OCI-LY1 (cell line): ENCODE measurements around the gene PDE9A.

Source experiments
- H2AFZ ChIP-seq: fragments of 200-600 bp; sonication (generic), shearing (Covaris generic); 2 replicates; pipeline ENCODE4 v1.6.0; 2014; ENCODE audit warnings: antibody characterized with exemption, mild to moderate bottlenecking, low read length
- H3F3A ChIP-seq: fragments of 200-600 bp; sonication (generic), shearing (Covaris generic); 2 replicates; pipeline ENCODE4 v1.6.0; 2014; ENCODE audit warnings: mild to moderate bottlenecking, antibody characterized with exemption, low read length, moderate library complexity; ENCODE audit not compliant: insufficient read depth
- H3K27ac ChIP-seq: fragments of 200-600 bp; sonication (generic); 2 replicates; pipeline ENCODE4 v1.5.1; 2014; ENCODE audit warnings: low read length, mixed run types, mild to moderate bottlenecking, low read depth; ENCODE audit not compliant: poor library complexity, severe bottlenecking
- H3K27me3 ChIP-seq: fragments of 200-600 bp; sonication (generic); 2 replicates; pipeline ENCODE4 v1.6.0; 2014; ENCODE audit warnings: antibody characterized with exemption, mild to moderate bottlenecking, low read length, moderate library complexity; ENCODE audit not compliant: insufficient read depth
- H3K36me3 ChIP-seq: fragments of 200-600 bp; sonication (generic); 2 replicates; pipeline ENCODE4 v1.6.1; 2014; ENCODE audit warnings: mild to moderate bottlenecking, antibody characterized with exemption, low read length, moderate library complexity, mixed read lengths; ENCODE audit not compliant: insufficient read depth
- H3K4me1 ChIP-seq: fragments of 200-600 bp; sonication (generic); 2 replicates; pipeline ENCODE4 v1.5.1; 2014; ENCODE audit warnings: mild to moderate bottlenecking, low read length, moderate library complexity; ENCODE audit not compliant: insufficient read depth, severe bottlenecking
- H3K4me2 ChIP-seq: fragments of 200-600 bp; sonication (generic), shearing (Covaris generic); 2 replicates; pipeline ENCODE4 v1.6.1; 2014; ENCODE audit warnings: low read length
- H3K4me3 ChIP-seq: fragments of 200-600 bp; sonication (generic); 2 replicates; pipeline ENCODE4 v1.5.1; 2014; ENCODE audit warnings: low read length, low read depth, mild to moderate bottlenecking, mixed read lengths; ENCODE audit not compliant: poor library complexity, severe bottlenecking
- H3K79me2 ChIP-seq: fragments of 200-600 bp; shearing (Covaris generic); 2 replicates; pipeline ENCODE4 v1.6.1; 2016; ENCODE audit warnings: mixed run types, low read length, mixed read lengths; ENCODE audit not compliant: insufficient read depth
- H3K9ac ChIP-seq: fragments of 200-600 bp; sonication (generic), shearing (Covaris generic); 2 replicates; pipeline ENCODE4 v1.6.1; 2014; ENCODE audit warnings: mild to moderate bottlenecking, low read length, mixed read lengths
- H3K9me2 ChIP-seq: fragments of 200-600 bp; sonication (generic), shearing (Covaris generic); 2 replicates; pipeline ENCODE4 v1.6.1; 2014; ENCODE audit warnings: low read depth, mild to moderate bottlenecking, low read length, mixed read lengths
- H3K9me3 ChIP-seq: fragments of 200-600 bp; shearing (Covaris generic); 2 replicates; pipeline ENCODE4 v1.6.1; 2014; ENCODE audit warnings: low read length, mixed read lengths
- H4K20me1 ChIP-seq: fragments of 200-600 bp; sonication (generic), shearing (Covaris generic); 2 replicates; pipeline ENCODE4 v1.6.0; 2016; ENCODE audit warnings: mild to moderate bottlenecking, low read length; ENCODE audit not compliant: insufficient read depth
- EZH2 ChIP-seq: fragments of 200-600 bp; sonication (generic), shearing (Covaris generic); IDR thresholded peaks from 2 replicates; pipeline ENCODE4 v1.8.0; 2017; ENCODE audit warnings: borderline replicate concordance, mixed run types, mild to moderate bottlenecking, antibody characterized with exemption, low read length, moderate library complexity, mixed read lengths
- TF ChIP-seq, protein P1 (sequence below): fragments of 200-600 bp; sonication (generic), shearing (Covaris generic); IDR thresholded peaks from 2 replicates; pipeline ENCODE4 v1.5.1; 2017; ENCODE audit warnings: mild to moderate bottlenecking, antibody characterized with exemption, low read length, moderate library complexity, mixed read lengths

Gene PDE9A

DNA sequence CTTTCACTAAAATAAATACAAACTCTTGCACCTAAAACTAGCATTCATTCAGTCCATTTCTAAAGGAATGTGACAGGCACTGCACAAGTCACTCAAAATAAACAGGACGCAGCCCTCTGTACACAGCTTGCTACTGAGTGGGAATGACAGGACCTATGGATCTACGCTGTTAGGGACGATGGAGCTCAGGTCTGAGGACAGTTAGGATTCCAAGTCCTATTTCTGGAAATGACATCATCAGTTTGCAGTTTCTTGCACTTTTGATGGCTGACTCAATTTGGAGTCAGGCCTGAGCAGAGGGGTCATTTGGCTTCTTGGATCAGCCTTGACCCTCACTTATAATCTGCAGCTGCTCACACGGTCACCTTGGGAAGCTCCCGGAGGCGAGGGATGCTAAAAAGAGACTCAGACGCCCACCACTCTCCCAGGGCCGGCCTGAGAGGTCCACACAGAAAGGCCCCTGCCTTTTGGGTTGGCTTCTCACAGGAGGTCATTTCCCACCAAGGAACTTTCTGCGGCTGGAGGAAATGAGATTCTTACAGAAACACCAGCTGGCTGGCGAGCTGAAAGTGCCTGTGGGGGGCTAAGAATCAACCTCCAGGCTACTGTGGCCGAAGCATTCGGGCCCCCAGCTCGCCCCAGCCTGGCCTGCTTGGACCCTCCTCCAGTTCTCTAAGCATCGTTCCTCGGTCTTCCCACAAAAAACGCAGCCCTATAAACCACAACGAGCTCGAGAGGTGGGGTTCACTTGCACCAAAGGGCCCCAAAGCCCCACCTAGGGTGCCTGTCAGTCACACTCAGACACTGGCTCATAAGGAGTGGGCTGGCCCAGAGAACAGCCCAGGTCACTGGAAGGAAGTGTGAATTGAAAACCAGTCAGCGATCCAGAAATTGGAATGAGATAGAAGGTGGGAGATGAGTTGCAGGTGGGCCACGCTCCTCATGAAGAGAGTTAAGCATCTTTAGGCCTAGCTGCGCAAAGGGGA, 8.9 kb upstream of the PDE9A start:
- Histone ChIP-seq H2AFZ (no peak overlapping the region), H3F3A (no peaks in the 10 kb centered on the region), H3K4me3 (no peak overlapping the region), H3K9me2 (no peaks in the 10 kb centered on the region), H3K36me3 (no peaks in the 10 kb centered on the region), H3K4me2 (no peak overlapping the region), H3K9ac (no peak overlapping the region), H3K79me2 (no peaks in the 10 kb centered on the region), H3K9me3 (no peaks in the 10 kb centered on the region), H4K20me1 (no peaks in the 10 kb centered on the region), H3K4me1 (no peaks in the 10 kb centered on the region), H3K27me3 (peaks cover 8% of the 10 kb centered on the region), H3K27ac (no peak overlapping the region)
- TF ChIP-seq, protein P1, sequence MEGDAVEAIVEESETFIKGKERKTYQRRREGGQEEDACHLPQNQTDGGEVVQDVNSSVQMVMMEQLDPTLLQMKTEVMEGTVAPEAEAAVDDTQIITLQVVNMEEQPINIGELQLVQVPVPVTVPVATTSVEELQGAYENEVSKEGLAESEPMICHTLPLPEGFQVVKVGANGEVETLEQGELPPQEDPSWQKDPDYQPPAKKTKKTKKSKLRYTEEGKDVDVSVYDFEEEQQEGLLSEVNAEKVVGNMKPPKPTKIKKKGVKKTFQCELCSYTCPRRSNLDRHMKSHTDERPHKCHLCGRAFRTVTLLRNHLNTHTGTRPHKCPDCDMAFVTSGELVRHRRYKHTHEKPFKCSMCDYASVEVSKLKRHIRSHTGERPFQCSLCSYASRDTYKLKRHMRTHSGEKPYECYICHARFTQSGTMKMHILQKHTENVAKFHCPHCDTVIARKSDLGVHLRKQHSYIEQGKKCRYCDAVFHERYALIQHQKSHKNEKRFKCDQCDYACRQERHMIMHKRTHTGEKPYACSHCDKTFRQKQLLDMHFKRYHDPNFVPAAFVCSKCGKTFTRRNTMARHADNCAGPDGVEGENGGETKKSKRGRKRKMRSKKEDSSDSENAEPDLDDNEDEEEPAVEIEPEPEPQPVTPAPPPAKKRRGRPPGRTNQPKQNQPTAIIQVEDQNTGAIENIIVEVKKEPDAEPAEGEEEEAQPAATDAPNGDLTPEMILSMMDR: no peak
- no peak for TF ChIP-seq EZH2

DNA sequence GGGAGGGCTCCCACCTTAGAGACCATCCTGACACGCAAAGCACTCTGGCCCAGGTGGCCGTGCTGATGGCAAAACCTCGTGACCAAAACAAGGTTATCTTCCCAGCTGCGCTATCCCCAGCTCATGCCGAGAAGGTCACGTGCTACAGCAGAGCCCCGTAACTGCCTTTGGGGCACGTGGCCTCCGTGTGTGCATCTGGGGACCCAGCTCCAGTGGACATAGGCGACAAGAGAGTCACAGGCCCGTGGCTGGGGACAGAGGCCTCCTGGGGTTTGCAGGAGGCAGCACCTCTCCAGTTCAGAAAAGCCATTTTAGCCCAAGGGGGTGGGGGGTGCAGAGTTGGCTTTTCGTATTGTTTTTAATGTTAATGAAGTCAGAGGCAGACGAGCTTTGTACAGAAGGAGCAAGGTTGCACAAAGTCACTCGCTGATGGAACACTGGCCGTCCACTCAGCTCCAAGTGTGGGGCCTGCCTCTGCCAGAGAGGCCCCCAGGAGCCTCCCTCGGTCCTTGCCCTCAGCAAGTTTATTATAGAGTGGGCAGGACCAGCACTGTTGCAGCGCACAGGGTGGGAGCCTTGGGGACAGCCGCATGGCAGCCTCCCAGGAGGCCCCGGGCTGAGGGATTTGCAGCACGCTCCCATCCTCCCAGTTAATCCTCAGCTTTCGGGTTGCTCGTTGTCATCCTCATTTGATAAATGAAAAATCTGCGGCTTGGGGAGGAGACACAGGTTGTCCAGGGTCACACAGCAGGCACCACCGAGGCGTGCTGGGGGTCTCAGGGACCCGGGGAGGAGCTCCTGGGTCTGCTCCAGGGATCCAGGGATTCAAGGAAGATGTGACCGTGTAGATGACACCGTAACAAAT, 8.0 kb upstream of the PDE9A start:
- no peak for TF ChIP-seq EZH2
- TF ChIP-seq, protein P1: no peak
- no peak overlapping the region for H2AFZ ChIP-seq

DNA sequence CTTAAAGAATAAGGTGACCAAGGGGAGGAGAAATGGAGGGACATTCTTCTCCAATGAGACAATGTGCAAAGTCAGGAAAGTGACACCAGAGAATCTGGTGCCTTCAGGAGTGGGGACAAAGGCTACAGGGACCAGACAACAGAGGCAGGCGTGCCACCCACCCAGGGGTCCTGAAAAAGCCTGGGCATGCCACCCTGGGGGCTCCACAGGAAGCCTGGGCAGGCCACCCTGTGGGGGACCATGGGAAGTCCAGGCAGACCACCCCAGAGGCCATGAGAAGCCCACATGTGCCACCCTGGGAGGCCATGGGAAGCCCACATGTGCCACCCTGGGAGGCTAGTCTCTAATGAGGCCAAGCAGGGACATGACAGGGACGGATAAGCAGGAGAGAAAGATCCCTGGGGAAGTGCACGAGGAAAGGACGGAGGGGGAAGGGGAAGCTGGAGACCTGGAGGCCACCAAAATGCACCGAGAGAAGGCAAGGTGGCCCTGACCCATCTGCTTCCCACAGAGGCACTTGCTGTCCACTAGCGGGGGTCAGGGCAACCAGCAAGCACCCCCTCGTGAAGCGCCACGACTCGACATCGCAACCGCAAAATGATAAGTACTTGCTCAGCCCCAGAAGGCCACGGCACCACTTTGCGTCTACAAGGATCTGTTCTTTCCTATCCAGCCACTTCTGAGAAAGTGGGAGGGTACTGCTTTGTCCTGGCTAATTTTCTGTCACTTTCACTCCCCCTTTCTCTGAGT, 7.2 kb upstream of the PDE9A start:
- Histone ChIP-seq H3K4me1 (no peaks in the 10 kb centered on the region), H3K27ac (no peak overlapping the region), H3F3A (no peaks in the 10 kb centered on the region), H3K36me3 (no peaks in the 10 kb centered on the region), H2AFZ (no peak overlapping the region), H4K20me1 (no peaks in the 10 kb centered on the region), H3K9me2 (no peaks in the 10 kb centered on the region), H3K79me2 (no peaks in the 10 kb centered on the region), H3K9ac (no peak overlapping the region), H3K9me3 (no peaks in the 10 kb centered on the region), H3K27me3 (peaks cover 15% of the 10 kb centered on the region), H3K4me3 (no peak overlapping the region), H3K4me2 (no peak overlapping the region)
- TF ChIP-seq, protein P1: no peak
- no peak for TF ChIP-seq EZH2

More for the DNA sequence above, 8.0 kb upstream of the PDE9A start:
- H3K4me1 ChIP-seq: no peaks in the 10 kb centered on the region
- no peaks in the 10 kb centered on the region for H3K9me2 ChIP-seq
- H3K4me3 ChIP-seq: no peak overlapping the region
- no peaks in the 10 kb centered on the region for H4K20me1 ChIP-seq
- H3K9ac ChIP-seq: no peak overlapping the region
- H3K36me3 ChIP-seq: no peaks in the 10 kb centered on the region
- H3F3A ChIP-seq: no peaks in the 10 kb centered on the region
- no peak overlapping the region for H3K27ac ChIP-seq
- peaks cover 8% of the 10 kb centered on the region for H3K27me3 ChIP-seq
- H3K79me2 ChIP-seq: no peaks in the 10 kb centered on the region
- no peak overlapping the region for H3K4me2 ChIP-seq
- no peaks in the 10 kb centered on the region for H3K9me3 ChIP-seq
